DOHH2 (cell line): ENCODE measurements around the gene IFT81.

Experiments used
- CTCF ChIP-seq: fragments of 200-600 bp; sonication (generic); IDR thresholded peaks from one replicate; pipeline ENCODE4 v1.5.1; 2014; ENCODE audit warnings: antibody characterized with exemption, mild to moderate bottlenecking, low read depth, low read length; ENCODE audit not compliant: poor library complexity, severe bottlenecking
- EZH2phosphoT487 ChIP-seq: fragments of 200-600 bp; sonication (generic); IDR thresholded peaks from 2 replicates; pipeline ENCODE4 v1.6.1; 2017; ENCODE audit warnings: borderline replicate concordance, mild to moderate bottlenecking, antibody characterized with exemption, low read length, moderate library complexity, mixed read lengths

GRCh38 chr12:110186059-110186458 lies 61.9 kb downstream of the IFT81 start:
- TF ChIP-seq CTCF = no peak
- no peak for TF ChIP-seq EZH2phosphoT487
